ENCODE results near the gene CYS1.
"Not testable (repeated sequence)": the region's sequence is repeated elsewhere in the genome, so short reads cannot be mapped to it uniquely, and the experiment has no call there.

Gene CYS1

GRCh38 chr2:10016001-10016801 lies 64.0 kb downstream of the CYS1 start:
- no peak for FAIRE-seq
- no peak for DNase-seq (ENCODE audit: insufficient read length, low spot score)

GRCh38 chr2:10015376-10015989 lies 64.7 kb downstream of the CYS1 start:
- not testable (repeated sequence) for DNase-seq (ENCODE audit: insufficient read length, low spot score); FAIRE-seq

DNA sequence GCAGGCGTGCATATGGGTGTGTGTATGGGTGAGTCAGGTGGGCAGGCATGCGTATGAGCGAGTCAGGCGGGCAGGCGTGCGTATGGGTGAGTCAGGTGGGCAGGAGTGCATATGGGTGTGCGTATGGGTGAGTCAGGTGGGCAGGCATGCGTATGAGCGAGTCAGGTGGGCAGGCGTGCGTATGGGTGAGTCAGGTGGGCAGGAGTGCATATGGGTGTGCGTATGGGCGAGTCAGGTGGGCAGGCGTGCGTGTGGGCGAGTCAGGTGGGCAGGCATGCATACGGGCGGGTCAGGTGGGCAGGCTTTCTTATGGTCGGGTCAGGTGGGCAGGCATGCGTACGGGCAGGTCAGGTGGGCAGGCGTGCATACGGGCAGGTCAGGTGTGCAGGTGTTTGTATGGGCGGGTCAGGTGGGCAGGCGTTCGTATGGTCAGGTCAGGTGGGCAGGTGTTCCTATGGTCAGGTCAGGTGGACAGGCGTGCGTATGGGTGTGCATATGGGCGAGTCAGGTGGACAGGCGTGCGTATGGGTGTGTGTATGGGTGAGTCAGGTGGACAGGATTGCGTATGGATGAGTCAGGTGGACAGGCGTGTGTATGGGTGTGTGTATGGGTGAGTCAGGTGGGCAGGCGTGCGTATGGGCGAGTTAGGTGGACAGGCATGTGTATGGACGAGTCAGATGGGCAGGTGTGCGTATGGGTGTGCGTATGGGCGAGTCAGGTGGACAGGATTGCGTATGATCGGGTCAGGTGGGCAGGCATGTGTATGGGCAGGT lies 65.6 kb downstream of the CYS1 start:
- no peak for DNase-seq (ENCODE audit: insufficient read length, low spot score)
- FAIRE-seq, result no peak

DNA sequence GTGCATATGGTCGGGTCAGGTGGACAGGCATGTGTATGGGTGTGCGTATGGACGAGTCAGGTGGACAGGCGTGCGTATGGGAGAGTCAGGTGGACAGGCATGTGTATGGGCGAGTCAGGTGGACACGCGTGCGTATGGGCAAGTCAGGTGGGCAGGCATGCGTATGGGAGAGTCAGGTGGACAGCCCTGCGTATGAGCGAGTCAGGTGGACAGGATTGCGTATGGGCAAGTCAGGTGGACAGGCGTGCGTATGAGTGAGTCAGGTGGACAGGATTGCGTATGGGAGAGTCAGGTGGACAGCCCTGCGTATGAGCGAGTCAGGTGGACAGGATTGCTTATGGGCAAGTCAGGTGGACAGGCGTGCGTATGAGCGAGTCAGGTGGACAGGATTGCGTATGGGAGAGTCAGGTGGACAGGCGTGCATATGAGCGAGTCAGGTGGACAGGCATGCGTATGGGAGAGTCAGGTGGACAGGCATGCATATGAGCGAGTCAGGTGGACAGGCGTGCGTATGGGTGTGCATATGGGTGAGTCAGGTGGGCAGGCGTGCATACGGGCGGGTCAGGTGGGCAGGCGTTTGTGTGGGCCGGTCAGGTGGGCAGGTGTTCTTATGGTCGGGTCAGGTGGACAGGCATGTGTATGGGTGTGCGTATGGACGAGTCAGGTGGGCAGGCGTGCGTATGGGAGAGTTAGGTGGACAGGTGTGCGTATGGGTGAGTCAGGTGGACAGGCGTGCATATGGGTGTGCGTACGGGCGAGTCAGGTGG lies 66.4 kb downstream of the CYS1 start:
- not testable (repeated sequence) for FAIRE-seq; DNase-seq (ENCODE audit: insufficient read length, low spot score)

DNA sequence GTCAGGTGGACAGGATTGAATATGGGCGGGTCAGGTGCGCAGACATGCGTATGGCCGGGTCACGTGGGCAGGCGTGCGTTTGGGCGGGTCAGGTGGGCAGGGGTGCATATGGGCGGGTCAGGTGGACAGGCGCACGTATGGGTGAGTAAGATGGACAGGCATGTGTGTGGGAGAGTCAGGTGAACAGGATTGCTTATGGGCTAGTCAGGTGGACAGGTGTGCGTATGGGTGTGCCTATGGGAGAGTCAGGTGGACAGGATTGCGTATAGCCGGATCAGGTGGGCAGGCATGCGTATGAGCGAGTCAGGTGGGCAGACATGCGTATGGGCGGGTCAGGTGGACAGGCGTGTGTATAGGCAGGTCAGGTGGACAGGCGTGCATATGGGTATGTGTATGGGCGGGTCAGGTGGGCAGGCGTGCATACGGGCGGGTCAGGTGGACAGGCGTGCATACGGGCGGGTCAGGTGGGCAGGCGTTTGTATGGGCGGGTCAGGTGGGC lies 67.2 kb downstream of the CYS1 start:
- no peak for DNase-seq (ENCODE audit: insufficient read length, low spot score)
- no peak for FAIRE-seq

DNA sequence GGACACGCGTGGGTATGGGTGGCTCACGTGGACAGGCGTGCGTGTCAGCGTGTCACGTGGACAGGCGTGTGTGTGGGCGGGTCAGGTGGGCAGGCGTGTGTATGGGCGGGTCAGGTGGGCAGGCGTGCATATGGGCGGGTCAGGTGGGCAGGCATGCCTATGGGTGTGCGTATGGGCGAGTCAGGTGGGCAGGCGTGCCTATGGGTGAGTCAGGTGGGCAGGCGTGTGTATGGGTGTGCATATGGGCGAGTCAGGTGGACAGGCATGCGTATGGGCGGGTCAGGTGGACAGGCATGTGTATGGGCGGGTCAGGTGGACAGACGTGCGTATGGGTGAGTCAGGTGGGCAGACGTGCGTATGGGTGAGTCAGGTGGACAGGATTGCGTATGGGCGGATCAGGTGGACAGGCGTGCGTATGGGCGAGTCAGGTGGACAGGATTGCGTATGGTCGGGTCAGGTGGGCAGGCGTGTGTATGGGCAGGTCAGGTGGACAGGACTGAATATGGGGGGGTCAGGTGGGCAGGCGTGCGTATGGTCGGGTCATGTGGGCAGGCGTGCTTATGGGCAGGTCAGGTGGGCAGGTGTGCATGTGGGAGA lies 67.7 kb downstream of the CYS1 start:
- not testable (repeated sequence) for FAIRE-seq; DNase-seq (ENCODE audit: insufficient read length, low spot score)

- DNase-seq (ENCODE audit: insufficient read length, low spot score); FAIRE-seq: not testable (repeated sequence)
Observed at GRCh38 chr2:10011606-10012325, 68.4 kb downstream of the CYS1 start.

- FAIRE-seq; DNase-seq (ENCODE audit: insufficient read length, low spot score): not testable (repeated sequence)
Observed at GRCh38 chr2:10010861-10011605, 69.2 kb downstream of the CYS1 start.

GRCh38 chr2:10009811-10010781 lies 70.1 kb downstream of the CYS1 start:
- FAIRE-seq, result no peak
- DNase-seq (ENCODE audit: insufficient read length, low spot score), result no peak

GRCh38 chr2:10009271-10009810 lies 70.9 kb downstream of the CYS1 start:
- DNase-seq (ENCODE audit: insufficient read length, low spot score) (no peak), FAIRE-seq (no peak)

DNA sequence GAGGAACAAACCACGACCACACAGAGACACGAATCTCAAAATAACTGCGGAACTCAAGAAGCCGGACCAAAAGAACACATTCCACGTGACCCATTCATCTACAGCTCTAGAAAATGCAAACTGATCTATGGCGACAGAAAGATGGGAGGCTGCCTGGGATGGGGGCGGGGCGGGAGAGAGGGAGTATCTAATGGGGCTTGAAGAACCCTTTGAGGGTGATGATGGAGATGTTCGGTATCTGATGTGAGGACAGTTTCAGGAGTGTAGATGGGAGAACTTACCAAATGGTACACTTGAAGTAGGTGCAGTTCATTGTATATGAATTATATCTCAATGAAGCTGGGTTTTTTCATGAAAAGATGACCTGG lies 71.4 kb downstream of the CYS1 start:
- FAIRE-seq (no peak), DNase-seq (ENCODE audit: insufficient read length, low spot score) (no peak)

GRCh38 chr2:10007921-10008808 lies 72.0 kb downstream of the CYS1 start:
- DNase-seq (ENCODE audit: insufficient read length, low spot score) (no peak), FAIRE-seq (no peak)

DNA sequence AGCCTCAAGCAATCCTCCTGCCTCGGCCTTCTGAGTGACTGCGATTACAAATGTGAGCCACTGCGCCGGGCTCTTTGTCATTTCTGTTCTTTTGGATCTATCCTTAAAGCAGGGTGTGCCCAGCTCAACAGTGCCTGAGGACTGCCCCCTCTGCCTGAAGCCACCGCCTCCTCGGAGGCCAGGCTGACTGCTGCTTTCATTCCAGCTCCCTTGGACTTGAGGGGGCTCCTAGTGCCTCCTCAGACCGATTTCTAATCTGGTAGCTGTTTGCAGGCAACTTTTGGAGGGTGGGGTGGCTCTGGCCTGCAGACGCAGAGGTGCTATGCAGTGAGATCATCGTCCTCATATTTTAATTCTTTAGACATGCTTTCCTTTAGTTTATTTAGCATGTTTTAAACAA lies 72.8 kb downstream of the CYS1 start:
- DNase-seq (ENCODE audit: insufficient read length, low spot score) (no peak), FAIRE-seq (no peak)
